Medulla oblongata (tissue), 1 donor: ENCODE data around the gene TMCC2.

Experiments used
- DNase-seq: peaks from one replicate; pipeline ENCODE4 v3.0.0-alpha.2; 2015; ENCODE audit errors: extremely low spot score

TMCC2 gene

GRCh38 chr1:205259998-205260397, 32.3 kb downstream of the TMCC2 start:
- no peak for DNase-seq

GRCh38 chr1:205260948-205261732, 33.4 kb downstream of the TMCC2 start:
- DNase-seq, result no peak

GRCh38 chr1:205261946-205262691, 34.4 kb downstream of the TMCC2 start:
- no peak for DNase-seq

- no peak for DNase-seq
These were observed 35.0 kb downstream of the TMCC2 start for GRCh38 chr1:205262731-205263171.

GRCh38 chr1:205263580-205264190, 35.9 kb downstream of the TMCC2 start:
- DNase-seq, result no peak

DNA sequence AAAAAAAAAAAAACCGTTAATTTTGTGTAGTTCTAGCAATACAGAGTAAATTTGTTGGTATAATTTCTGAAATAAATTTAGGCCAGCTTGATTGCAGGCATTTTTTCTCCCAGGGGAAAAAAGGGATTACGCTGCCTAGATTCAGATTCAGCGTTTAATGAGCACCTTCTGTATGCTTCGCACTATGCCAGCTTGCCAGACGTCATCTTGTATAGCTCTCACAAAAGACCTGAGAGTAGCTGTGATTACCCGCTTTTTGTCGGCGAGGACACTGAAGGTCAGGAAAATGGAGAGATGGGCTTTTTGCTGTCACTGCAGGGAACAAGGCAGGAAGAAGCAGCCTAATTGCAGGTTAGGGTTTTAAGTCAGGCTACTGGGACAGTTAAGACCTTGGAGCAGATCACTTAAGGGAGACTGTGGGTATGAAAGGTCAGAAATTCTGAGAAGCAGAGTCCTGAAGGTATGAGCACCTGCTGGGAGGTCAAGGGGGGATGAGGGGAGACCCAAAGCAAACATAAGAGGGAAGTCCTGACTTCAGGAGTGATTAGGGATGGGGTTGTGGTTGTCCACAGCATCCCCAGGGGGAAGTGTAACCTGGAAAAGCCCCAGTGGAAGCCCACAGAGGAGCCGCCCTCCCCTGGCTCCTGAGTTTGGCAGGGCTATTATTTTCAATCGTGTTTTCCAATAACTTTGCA, 39.0 kb downstream of the TMCC2 start:
- no peak for DNase-seq

DNA sequence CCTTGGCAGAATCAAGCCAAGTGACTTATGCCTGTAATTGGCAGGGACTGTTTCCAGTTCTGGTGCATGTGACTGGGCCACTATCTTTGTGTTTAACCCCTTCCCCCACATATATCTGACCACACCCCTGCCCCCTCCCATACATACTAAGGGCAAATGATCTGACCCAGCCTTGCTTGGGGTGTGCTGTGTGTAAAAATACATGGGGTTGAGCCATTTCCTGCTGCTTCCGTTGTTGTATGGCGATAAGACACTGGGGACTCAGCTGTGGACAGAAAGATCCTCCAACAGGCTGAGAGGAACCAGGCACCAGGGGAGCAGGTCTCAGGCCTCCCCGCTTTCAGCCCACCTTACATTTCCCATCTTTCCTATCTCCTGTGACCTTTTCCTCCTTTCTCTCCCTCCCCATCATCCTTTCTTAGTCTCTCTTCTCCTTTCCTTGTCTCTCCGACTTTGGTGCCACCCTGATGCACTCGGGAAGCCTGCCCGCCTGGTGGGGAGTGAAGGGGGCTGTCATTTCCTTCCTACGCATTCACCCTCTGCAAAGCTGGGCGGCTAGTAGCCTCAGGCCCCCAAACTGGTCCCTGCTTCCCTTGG, 39.7 kb downstream of the TMCC2 start:
- DNase-seq, result no peak

DNA sequence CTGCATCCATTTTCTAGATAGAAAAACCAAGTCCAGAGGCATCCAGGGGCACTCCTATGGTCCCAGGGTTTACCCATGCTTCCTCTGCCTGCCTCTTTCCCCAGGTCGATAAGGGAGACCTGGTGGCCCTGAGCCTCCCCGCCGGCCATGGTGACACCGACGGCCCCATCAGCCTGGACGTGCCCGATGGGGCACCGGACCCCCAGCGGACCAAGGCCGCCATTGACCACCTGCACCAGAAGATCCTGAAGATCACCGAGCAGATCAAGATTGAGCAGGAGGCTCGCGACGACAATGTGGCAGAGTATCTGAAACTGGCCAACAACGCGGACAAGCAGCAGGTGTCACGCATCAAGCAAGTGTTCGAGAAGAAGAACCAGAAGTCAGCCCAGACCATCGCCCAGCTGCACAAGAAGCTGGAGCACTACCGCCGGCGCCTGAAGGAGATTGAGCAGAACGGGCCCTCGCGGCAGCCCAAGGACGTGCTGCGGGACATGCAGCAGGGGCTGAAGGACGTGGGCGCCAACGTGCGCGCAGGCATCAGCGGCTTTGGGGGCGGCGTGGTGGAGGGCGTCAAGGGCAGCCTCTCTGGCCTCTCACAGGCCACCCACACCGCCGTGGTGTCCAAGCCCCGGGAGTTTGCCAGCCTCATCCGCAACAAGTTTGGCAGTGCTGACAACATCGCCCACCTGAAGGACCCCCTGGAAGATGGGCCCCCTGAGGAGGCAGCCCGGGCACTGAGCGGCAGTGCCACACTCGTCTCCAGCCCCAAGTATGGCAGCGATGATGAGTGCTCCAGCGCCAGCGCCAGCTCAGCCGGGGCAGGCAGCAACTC, 41.3 kb downstream of the TMCC2 start:
- DNase-seq, result no peak

DNA sequence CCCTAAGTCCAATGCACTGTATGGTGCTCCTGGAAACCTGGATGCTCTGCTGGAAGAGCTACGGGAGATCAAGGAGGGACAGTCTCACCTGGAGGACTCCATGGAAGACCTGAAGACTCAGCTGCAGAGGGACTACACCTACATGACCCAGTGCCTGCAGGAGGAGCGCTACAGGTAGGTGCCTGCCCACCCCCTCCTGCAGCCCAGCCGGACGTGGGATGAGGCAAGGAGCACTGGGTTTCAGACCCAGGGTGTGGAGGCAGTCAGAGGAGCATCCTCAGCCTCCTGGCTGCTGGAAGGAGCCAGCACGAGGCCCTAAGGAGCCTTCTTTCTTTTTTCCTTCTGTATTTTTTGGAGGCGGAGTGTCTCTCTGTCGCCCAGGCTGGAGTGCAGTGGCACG, 42.0 kb downstream of the TMCC2 start:
- no peak for DNase-seq

DNA sequence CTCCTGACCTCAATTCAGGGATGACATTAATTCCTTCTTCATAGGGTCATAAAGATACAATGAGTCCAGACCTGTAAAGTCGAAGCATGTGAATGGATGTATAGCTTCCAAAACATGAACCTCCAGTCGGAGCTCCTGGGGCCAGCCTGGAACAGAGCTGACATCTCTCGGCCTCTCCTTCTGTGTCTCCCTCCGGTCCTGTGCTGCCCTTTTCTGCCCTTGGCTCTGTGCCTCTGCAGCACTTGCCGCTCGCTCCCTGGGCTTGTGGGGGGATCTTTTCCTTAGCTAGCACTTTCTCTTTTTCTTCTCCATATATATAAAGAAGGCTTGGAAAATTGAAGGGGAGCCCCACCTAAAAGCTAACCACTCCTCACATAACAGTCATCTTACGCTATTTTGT, 42.5 kb downstream of the TMCC2 start:
- no peak for DNase-seq

DNA sequence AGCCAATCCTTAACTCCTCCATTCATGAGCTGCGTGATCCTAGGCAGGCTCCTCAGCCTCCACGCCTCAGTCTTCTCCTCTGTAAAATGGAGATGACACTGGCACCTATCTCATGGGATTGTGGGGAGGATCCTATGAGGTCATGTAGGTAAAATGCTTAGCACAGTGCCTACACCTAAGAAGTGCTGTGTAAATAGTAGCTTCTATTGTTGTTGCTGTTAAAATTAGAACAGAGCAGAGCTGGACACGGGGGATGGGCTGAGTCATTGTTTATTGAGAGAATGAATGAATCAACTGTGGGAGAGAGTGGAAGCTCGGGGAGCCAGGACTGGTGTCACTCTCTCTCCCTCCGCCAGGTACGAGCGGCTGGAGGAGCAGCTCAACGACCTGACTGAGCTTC, 43.0 kb downstream of the TMCC2 start:
- DNase-seq, result peak; percentile 79

DNA sequence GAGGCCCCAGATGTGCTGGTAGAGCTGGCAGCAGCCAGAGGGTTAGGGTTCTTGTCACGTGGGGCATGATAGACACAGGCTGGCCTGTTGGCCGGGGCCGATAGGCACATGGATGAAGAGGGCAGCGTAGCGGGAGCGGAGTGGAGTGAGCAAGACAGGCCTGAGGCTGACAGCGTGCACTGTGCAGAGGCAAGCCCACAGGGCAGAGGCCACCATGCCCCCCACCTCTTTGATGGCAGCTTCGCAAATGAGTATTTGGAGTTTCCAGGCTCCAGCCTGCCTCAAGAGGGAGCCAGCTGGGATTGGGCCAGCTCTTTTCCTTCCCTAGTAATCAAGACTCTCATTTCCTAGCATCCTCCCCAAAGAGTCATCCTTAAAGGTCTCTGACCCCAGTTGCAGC, 43.5 kb downstream of the TMCC2 start:
- DNase-seq, result no peak

DNA sequence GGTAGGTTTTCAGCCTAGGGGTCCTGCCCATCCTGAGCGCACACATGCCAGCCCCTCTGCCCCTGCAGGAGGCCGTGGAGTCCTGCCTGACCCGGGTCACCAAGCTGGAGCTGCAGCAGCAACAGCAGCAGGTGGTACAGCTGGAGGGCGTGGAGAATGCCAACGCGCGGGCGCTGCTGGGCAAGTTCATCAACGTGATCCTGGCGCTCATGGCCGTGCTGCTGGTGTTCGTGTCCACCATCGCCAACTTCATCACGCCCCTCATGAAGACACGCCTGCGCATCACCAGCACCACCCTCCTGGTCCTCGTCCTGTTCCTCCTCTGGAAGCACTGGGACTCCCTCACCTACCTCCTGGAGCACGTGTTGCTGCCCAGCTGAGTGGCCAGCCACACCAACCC, 44.0 kb downstream of the TMCC2 start:
- DNase-seq, result no peak

- DNase-seq, result peak; percentile 4
These were observed 44.8 kb downstream of the TMCC2 start for GRCh38 chr1:205272536-205272935.

GRCh38 chr1:205273551-205273982, 45.8 kb downstream of the TMCC2 start:
- peak; percentile 90 for DNase-seq

GRCh38 chr1:205274041-205274691, 46.4 kb downstream of the TMCC2 start:
- peak; percentile 8 for DNase-seq

DNA sequence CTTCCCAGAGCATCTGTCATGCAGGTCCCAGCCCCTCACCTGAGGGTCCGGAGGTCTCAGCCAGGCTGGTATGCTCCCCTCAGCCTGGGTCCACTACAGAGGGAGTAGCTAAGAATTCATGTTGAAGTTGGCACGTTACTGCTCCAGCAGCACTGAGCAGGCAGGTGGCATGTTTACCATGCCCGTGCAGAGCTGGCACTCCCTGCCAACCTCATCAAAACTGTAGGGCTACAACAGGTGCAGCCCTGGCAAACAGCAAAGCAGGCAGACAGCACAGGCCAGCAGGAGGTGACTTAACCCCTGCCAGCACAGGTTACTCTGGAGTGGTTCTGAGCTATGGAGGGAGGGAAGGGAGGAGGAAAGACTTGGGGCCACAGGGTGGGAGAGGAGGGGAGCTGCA, 47.4 kb downstream of the TMCC2 start:
- no peak for DNase-seq

- peak; percentile 52 for DNase-seq
These were observed 48.4 kb downstream of the TMCC2 start for GRCh38 chr1:205275916-205276688.

GRCh38 chr1:205276689-205277065, 48.9 kb downstream of the TMCC2 start:
- no peak for DNase-seq

DNA sequence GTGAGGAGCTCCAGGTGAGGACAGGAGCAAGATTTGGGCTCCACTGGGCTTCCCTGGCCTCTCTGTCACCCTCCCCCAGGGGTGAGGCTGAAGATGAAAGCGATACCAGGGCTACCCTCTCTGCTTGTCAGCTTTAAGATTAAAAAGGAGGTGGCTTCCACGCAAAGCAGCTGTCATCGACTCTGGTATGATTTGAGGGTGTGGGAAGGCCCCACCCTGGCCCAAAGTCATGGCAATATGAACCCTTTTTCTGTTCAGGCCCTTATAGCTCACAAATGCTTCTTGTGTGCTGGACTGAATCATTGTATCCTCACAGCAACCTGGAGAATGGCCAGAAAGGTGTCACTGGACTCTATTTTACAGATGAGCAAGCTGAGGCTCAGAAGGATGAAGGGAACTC, 52.2 kb downstream of the TMCC2 start:
- DNase-seq, result no peak
